Cerebellar nuclear complex (tissue), 1 donor: ENCODE results near the gene LRRC74A.

Experiments used
- DNase-seq, 2 experiments: peaks; one replicate each; lab custom pipeline; 2025; lab: John Stamatoyannopoulos, UW

The LRRC74A gene

DNA sequence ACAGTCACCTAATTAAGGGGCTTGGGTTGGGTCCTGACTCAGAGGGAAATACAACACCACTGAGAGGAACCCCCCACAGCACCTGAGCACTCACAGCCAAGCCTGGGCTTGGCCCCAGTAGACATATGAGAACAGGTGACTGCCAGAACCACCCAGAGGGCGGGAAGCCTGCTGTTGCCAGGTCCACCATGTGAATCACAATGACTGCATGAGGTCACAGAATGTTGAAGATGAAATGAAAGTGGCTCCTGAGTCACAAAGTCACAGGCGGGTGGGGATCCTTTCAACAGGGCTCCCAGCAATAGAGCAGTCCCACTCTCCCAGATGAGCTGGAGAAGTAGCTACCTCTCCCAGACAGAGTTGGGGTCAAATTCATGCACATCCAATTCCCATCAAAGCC lies at the start of gene LRRC74A:
Gene LRRC74A, plus strand, starts transcription at position 287 of the 400 bp plus-strand sequence. CDS start 290 bp downstream, outside the sequence.
- DNase-seq = no peak

DNA sequence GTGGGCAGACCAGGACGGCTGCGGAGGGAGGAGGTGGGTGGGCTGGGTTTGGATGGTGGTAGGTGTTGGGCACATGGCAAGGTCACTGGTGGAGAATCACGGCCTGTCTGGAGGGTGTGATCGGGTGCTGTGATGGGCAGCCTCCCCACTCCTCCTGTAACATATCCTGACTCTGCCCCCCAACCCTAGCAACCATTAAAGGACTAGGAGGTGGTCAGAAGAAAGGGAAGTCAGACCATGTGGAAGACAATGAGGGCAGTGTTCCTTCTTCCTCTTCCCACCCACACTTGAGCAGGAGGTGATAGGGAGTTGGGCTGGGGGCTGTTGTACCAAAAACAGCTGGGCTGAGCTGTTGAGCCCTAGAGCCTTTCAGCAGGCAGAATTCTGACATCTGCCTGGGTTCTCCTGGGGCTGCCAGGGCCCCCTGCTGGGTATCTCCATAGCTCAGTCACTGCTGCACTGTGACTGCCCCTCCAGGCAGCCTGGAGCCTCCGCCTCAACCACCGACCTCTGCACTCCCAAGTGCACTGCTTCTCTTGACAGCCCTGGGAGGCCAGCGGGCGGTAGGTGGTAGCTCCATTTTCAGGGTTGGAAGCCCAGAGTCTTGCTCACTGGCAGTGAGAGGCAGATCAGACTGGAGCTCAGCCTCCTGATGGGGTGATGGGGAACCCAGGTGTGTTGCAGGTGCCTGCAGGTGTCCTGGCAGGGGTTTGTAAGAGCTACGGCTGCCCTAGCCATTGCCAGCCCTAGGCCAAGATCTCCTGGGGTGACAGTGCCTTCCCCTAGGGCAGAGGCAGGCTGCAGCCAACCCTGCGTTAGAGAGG lies 49.6 kb upstream of the LRRC74A start:
- no peak for DNase-seq

DNA sequence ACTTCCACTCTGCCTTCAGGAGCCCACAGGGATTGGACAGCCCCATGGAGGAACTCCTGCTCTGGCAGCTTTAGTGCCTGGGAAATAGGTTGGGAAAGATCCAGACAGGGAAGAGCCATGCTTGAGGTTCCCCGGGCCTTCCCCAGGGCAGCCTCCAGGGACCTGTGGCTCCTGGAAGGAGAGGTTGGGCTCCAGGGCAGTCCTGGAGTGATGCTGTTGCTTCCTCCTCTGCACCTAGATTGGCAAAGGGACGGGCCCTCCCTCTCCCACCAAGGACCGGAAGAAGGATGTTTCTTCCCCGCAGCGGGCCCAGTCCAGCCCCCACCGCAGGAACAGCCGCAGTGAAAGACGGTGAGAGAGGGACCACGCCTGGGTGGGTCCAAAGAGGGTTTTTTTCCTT lies 48.5 kb upstream of the LRRC74A start:
- DNase-seq = no peak

DNA sequence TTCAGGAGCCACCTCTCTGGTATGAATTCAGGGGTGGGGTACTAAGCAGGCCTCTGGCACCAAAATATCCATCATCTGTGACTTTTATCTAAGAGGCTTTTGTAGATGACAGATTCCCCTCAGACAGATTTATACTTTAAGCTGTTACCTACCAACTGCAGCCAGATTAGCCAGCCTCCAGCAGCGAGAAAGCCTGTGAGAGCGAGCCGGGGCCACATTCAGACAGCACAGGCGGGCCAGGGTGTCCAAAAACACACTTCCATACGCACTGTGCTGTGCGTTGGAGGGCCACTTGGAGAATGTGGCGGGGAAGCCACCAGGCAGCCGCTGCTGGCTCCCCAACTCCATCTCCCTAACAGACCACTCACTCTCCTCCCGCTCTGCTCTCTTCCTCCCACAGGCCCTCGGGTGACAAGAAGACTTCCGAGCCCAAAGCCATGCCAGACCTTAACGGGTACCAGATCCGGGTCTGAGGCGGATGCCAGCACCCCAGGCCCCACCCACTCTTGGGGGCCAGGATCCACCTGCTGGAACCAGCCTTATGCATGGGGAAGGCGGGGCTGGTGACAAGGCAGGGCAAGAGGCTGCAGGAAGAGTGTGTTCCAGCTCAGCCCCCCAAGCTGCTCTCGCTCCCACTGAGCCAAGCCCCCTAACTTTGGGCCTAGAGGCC lies 47.5 kb upstream of the LRRC74A start:
- no peak for DNase-seq

DNA sequence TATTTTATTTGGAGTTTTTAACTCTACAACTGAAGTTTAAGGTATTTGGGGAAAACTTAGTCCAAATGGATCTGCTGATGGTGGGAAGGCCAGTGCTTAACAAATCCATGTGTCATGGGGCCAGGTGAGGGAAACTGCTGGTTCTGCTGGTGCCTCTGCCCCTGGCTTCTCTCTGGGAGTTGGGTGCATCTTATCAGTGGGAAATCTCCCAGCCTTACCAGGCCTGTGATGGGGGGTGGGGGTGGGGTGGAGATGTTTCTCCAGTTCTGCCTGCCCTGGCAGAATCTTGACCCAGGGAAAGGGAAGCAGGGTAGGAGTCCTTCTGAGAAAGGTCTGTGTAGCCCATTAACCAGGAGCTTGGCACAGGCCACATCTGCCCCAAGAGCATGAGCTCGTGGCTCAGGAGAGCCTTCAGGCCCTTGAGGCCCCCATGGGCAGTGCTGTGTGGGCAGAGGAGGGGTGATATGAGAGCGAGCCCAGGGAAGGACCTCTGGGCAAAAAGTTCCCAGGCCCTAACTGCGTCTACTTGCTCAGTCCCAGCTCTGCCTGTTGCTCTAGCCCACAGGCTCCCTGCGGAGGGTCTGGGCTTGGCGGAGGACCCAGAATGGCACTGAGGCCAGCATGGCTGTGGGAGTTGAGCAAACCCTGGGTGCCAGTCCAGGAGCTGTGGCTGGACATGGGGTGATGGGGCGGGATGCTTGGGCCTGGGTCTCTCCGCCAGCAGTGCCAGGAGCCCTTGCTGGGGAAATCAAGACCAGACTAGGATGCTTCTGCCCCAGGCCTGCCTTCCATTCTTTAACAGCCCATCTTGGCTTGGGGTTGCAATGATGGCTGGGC lies 46.8 kb upstream of the LRRC74A start:
- DNase-seq = no peak

DNA sequence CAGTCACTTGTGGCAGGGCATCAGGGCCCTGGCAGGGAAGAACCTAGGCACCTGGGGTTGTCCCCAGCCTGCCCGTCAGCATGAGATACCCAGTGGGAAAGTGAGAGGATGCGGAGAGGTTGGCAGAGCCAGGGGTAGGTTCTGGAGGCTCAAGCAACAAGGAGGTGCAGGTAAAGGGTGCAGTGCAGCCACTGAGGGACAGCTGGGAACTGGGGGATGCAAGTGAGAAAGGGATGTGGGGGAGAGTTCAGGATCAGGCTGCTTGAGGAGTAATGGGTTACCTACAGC lies 46.2 kb upstream of the LRRC74A start:
- no peak for DNase-seq

DNA sequence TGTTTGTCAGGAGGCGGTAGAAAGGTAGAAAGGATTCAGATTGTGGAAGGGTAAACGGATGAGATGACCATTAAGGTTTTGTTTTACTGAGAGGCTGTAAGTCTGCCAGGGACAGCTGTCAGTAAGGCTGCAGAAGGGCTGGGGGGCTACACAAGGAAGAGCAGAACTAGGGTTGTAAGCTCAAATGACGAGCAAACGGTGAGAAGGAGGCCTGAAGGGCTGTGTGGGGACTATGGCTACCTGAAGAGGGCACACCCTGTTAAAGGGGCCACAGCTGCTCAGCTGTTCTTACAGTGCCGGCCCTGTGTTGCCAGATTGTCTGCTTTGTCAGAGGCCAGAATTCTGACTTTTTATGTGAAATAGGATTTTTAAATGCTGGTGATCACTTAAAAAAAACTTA lies 45.8 kb upstream of the LRRC74A start:
- no peak for DNase-seq

DNA sequence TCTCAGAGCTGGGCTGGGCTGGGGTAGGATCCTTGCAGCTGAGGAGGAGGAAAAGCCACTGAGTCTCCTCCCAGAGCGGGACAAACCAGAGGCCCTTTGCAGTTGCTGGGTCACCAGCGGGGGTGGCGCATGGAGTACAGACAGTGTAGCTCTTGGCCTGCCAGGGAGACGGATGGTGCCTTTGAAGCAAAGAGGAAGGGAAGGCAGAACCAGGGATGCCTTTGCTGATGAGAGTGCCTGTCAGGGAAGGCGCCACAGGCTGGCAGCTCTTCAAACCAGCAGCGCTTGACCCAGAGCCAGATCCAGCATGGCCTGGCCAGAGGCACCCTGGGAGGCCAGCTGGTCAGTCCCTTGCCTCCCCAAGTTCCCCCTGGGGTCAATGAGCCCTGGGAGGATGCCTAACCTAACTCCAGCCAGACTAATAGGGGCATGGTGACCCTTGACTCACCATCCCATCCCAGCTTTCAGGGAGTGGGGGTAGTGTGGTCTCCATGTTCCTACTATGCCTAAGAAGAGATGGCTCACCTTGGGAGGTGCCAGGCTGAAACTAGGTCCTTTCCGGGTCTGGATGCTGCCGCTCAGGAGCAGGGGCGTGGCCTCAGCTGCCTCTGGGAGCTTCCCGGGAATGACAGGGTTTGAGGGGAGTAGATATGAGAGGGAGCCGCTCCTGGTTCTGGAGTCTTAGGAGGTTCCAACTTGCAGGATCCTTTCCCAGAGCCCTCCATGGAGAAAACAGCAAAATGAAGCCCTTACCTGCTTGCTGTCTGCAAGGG lies 45.1 kb upstream of the LRRC74A start:
- no peak for DNase-seq

DNA sequence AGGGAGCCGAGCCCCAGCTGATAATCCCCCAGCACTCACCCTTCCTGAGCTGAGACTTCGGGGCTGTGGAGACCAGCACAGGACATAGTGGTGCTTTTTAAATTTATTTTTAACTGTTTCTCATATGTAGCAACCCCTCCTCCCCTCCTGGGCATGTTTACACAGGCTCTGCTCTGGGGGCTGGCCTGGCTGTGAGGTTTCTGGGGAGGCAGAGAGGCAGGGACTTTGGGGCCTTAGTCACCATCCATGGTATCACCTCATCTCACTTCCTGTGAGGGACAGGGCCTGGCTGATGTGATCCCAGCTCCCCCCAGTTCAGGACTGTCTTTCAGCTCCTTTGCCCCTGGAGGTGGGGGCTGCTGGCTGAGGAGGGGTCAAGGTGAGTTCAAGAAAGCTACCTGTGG lies 44.6 kb upstream of the LRRC74A start:
- DNase-seq = no peak

DNA sequence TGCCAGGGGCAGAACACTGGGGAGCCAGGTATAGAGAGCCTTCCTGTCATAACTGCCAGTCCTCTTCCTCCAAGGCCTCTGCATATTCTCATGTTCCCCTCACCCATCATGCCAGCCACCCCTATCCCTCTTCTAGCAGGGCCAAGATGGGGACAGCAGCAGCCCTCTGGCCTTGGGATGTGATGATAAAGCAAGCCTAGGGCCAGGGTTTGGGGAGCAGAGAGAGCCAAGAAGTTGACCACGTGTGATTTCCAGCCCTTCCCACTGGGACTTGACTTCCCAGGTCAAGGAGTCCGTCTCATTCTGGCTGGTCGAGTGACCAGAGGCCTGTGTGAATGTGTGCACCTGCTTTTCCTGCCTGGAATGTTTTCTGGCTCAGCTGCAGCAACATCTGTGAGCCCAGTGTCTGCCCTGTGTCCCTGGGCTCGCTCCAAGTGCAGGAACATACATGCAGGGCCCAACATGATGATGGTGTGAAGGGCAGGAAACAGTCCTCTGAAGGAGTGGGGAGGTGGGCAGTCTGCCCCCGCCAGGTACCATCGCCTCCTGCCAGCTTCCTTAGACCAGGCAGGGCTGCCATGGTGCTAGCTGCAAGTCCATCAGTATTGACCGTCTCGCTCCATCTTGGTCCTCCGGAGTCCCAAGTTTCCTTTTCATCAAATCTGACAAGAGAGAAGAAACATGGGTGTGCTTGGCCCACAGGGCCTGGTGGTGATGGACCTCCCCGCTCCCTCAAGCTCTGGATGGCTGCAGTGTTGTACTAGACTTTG lies 43.9 kb upstream of the LRRC74A start:
- DNase-seq = no peak

DNA sequence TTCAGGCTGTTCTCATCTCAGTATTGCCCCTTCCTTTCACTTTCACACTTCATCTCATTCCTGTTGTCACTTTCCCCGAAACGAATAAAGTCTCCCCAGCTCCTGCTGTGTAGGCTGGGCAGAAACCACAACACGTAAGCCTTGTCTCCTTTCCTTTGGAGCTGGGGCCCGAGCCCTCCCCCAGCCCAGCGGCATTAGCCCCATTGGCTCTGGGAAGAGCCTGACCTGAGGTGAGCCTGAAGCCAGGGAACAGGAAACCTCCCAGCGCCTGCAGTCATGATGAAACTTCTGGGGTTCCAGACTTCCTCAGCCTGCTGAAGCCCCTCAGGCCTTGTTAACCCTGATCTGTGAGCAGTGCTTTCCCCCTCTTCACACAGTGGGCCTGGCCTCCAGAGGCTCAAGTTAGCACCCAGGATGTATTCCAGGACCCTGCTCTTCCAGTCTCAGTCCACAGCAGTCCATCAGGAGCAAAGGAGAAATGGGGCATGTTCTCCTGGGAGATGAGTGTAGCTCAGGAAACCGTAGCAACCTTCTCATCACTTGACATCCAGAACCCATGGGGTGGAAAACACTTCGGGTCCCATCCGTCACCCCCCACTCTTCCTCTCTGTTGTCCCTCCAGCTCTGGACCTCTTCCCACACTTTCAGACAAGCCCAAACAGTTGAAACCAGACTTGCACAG lies 43.2 kb upstream of the LRRC74A start:
- no peak for DNase-seq

DNA sequence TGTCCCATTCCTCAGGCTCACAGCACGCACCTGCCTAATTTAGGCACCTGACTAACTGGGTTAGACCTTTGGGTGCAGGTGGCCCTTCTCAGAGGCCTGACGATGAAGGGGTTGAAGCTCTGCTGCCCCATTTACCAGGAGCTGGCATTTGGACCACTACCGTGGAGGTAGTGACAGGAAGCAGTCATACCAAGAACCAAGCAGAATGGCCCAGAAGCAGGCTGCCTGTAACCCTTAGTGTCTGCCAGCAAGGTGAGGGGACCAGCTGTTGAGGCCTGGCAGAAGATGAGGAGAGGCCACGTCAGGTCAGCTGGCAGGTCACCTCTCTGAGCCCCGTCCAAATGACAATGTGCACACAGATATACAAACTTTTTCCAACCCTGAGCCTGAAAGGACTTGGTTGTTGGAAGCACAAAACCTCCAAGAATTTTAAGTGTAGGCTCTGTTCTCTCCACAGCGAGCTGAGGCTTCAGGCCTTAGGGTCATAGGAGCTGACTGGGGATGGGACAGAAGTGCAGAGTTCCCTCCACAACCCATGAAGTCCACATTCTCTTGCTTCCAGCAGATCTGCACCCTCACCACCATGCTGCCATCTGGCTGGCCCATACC lies 41.8 kb upstream of the LRRC74A start:
- no peak for DNase-seq

DNA sequence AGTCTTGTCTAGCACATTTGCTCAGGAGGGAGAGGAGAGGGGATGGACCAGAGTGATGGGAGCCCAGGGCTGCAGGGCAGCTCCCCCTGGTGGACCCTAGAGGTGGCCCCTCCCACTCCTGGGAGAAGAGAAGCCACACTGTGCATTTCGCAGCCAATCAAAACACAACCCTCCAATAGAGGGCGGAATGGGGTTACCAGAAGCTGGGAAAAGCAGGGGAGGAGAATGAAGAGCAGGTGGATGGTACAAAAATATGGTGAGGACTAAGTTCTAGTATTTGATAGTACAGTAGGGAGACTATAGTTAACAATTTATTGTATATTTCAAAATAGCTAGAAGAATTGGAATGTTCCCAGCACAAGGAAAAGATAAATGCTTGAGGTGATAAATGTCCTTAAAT lies 41.3 kb upstream of the LRRC74A start:
- DNase-seq = no peak

DNA sequence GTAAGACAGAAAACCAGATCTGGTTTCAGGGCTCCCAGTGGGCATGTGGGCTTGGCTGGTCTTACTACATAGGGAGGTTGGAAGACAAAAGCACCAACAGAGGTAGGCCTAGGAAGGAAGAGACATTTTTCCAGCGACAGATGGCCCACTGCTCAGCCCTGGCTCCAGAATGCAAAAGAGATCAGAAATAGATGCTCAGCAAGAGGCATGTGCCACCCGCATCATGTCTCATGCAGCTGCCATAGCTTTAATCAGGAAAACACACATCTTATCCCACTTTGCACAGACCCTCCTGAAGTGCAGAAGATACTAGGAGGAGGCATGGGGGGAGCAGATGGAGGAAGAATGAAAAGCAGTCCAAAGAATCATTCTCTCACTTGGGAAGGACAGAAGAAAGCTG lies 39.6 kb upstream of the LRRC74A start:
- DNase-seq = peak; percentile 40 to 81

DNA sequence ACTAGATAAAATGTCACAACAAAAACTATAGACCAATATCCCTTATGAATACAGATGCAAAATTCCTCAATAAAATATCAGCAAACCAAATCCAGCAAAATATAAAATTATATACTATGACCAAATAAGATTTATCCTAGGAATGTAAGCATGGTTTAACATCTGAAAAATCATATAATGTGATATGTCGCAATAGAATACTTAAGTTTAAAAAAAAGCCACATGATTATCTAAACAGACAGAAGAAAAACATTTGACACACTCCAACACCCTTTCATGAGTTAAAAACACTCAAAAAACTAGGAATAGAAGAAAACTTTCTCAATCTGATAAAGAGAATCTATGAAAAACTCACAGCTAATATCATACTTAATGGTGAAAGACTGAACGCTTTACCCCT lies 33.8 kb upstream of the LRRC74A start:
- no peak for DNase-seq

DNA sequence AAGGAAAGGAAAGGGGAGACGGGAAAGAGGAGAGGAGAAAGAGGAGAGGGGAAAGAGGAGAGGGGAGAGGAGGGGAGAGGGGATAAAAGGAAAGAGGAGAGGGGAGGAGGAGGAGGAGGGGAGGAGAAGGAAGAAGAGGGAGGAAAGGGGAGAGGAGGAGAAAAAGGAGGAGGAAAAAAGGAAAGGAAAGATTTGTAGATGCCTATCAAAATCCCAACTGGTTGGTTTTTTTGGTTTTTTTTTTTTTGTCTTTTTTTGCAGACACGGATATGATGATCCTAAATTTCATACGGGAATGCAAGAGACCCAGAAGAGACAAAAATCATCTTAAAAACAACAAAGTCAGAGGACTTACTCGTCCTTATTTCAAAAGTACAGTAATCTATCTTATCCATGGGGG lies 32.9 kb upstream of the LRRC74A start:
- DNase-seq = no peak

DNA sequence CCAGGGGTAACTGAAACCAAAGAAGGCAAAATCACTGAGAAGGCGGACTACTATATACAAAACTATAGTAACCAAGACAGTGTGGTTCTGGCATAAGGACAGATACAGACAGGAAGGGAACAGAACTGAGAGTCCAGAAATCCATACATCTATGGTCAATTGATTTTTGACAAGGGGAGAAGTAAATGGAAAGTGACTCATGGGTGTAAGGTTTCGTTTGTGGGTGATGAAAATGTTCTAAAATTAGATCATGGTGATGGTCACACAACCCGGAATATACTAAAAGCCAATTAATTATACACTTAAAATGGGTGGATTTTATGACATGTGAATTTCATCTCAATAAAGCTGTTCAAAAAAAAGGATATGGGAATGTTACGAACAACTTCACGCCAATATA lies 32.3 kb upstream of the LRRC74A start:
- no peak for DNase-seq

DNA sequence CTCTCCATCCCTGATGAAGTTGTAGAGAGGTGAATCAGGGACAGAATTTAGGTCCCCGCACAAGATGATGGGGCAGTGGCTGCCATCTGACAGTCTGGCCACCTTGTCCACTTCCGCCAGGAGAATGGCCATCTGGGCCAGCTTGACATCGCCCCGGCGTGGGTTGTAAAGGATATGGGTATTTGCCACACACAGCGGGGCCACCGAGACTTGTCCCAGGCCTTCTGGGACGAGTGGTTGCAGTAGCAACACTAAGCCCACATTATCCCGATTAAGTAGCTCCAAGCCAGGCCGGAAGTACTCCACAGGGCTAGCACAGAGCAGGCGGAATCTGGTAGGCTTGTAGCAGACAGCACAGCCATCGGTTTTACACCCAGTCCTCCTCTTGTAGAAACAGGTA lies 19.8 kb upstream of the LRRC74A start:
- DNase-seq = no peak

DNA sequence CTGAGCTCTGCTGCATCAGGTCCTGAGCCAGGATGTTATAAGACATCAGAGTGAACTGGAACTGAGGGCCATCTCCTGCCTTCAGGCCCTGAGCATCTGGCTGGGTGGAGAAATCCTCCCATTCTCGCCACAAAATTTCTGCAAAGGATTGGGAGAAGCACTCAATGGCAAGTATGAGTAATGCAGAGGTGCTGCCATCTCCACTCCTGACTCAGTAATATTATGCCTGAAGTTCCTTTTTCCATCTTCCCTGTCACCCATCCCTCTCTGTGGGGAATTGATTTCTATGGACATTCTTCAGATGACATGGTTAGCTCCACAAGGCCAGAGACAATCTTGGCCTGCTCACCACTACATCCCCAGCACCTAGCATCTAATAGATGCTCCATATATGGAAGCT lies 18.2 kb upstream of the LRRC74A start:
- DNase-seq = no peak

DNA sequence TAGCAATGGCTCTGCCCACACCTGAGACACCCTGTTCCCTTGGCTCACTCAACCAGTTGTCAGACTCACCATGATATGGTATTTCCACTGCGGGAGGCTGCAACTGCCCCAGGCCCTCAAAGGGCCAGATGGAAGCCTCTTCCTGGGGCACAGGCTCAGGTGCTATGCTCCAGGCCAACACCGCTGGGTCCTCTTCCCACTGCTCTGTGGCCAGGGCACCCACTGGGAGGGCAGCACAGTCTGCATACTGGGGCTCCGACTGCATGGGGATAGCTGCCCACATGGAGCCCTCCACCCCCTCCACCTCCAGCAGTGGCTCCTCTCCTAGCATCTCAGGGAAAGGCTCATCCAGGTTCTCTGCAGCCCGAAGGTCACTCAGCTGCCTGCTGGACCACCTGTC lies 17.2 kb upstream of the LRRC74A start:
- DNase-seq = no peak
